ENCODE data around the gene NCBP1.

- TF ChIP-seq CTCF (IDR thresholded peaks at IDR 0.05) (no peak), POLR2A (IDR thresholded peaks at IDR 0.05) (no peak), EP300 (IDR thresholded peaks at IDR 0.05) (no peak), POLR2AphosphoS5 (IDR thresholded peaks at IDR 0.05) (peak; percentile 2)
Measured at GRCh38 chr9:97604901-97605645, 28.5 kb upstream of the NCBP1 start.
